ENCODE results near the gene NELFA. TPM values are rescaled to one million over a fixed set of nuclear protein-coding genes. Genes with fewer than 3 reads are reported as not detected.

The NELFA gene
- total RNA-seq, 1 experiment from 2014 or later = 55.0 TPM

DNA sequence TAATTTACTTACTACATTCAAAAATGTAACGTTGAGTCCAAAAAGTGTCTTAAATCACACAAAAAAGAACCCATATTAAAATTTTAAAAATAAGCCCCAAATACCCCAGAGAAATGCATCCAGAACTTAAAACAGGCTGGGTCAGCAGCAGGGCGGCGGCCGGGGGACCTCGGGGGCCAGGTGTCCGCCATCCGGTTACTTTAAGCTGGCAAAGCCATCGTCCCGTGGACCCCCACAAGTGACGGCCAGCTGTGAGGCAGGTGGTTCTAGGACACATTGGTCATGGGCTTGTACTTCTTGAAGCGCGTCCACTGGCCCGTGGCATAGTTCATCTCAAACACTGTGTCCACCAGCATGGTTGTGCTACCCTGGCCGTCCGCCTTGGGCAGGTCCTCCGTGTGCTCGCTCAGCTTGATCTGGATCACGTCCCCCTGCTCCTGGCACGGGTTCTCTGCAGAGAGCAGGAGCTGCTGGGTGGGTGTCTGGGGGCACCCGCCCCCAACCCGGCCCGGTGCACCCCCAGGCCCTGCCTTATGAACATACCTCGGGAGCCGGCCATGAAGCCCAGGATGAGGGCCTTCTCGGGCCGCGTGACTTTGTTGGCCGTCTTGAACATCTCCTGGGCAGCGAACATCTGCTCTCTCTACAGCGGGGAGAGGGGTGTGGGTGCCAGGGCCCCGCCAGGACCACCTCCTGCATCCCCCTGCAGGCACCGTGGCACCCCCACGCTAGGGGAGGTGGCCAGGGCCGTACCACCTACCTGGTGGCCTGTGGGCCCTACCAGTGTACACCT, 25.5 kb downstream of the NELFA start:
- no peak overlapping the region for H4K91ac ChIP-seq (ENCODE audit: insufficient read length, low read depth, low read length)
- H3K23me2 ChIP-seq (ENCODE audit: insufficient read length, low read depth, low read length, poor library complexity, severe bottlenecking) = no peaks in the 10 kb centered on the region
- no peak overlapping the region for H2AFZ ChIP-seq (ENCODE audit: low read length)
- H4K20me1 ChIP-seq (ENCODE audit: control insufficient read depth, insufficient read depth, insufficient read length) = no peaks in the 10 kb centered on the region
- no peak overlapping the region for H2BK12ac ChIP-seq (ENCODE audit: insufficient read length, low read depth, low read length)
- no peak overlapping the region for H4K8ac ChIP-seq (replicated peaks; ENCODE audit: insufficient read length, low read depth, low read length)
- no peaks in the 10 kb centered on the region for H3K27me3 Mint-ChIP-seq (ENCODE audit: low read depth)
- no peak overlapping the region for H3K4me3 Mint-ChIP-seq
- no peaks in the 10 kb centered on the region for H3K9me3 ChIP-seq (ENCODE audit: control insufficient read depth, low read depth, low read length)
- no peaks in the 10 kb centered on the region for H3K79me2 ChIP-seq (ENCODE audit: insufficient read depth, low read length)
- H3K27ac ChIP-seq (ENCODE audit: insufficient read length, low read depth, low read length) = no peak overlapping the region
- peaks cover 5 to 62% (median 52%) of the 10 kb centered on the region in 3 experiments; a peak in 6 of 7 replicates for H3K36me3 Mint-ChIP-seq (ENCODE audit: insufficient read depth in 1 of 3, low read depth in 3 of 3)
- no peak overlapping the region for H2BK5ac ChIP-seq (ENCODE audit: insufficient read length, low read length)
- WGBS (ENCODE audit: extremely low coverage, insufficient read length, low lambda C conversion rate) = no CpG with 5 or more reads among the region's 34 CpGs
- H3K56ac ChIP-seq (ENCODE audit: insufficient read length, low read depth, low read length) = no peak overlapping the region
- no peak overlapping the region for H3T11ph ChIP-seq (ENCODE audit: low read length)
- no peaks in the 10 kb centered on the region for H3K79me1 ChIP-seq (ENCODE audit: insufficient read depth, low read depth, low read length, poor library complexity, severe bottlenecking)
- no peak overlapping the region for H2BK15ac ChIP-seq (ENCODE audit: low read depth, low read length)
- no peak overlapping the region for H3K27ac Mint-ChIP-seq
- H2BK120ac ChIP-seq (ENCODE audit: low read depth, low read length, poor library complexity, severe bottlenecking) = no peak overlapping the region
- H2BK20ac ChIP-seq (ENCODE audit: low read depth, low read length, poor library complexity, severe bottlenecking) = no peak overlapping the region
- H3K18ac ChIP-seq (ENCODE audit: insufficient read length, low read depth, low read length) = no peak overlapping the region
- no peak overlapping the region for H3K9ac ChIP-seq (ENCODE audit: extremely low read depth, insufficient read length, low read length)
- no peak overlapping the region for H3K23ac ChIP-seq (ENCODE audit: insufficient read length, low read depth, low read length)
- H4K5ac ChIP-seq (ENCODE audit: insufficient read length, low read depth, low read length) = no peak overlapping the region
- H3K14ac ChIP-seq (ENCODE audit: insufficient read depth, low read length) = no peak overlapping the region
- no peak overlapping the region for H3K4me2 ChIP-seq (ENCODE audit: insufficient read depth, insufficient read length, low read length)
- H2AK5ac ChIP-seq (ENCODE audit: insufficient read length, low read length) = no peak overlapping the region
- H3K4me1 Mint-ChIP-seq = peaks cover 0 to 9% of the 10 kb centered on the region in 2 experiments; a peak in 2 of 4 replicates
- no peaks in the 10 kb centered on the region for H3K9me3 Mint-ChIP-seq
- no peak for DNase-seq
- H3K4me1 ChIP-seq (ENCODE audit: insufficient read depth, low read length) = no peaks in the 10 kb centered on the region
- no peaks in the 10 kb centered on the region for H3K27me3 ChIP-seq (ENCODE audit: insufficient read depth, low read length)
- H3K4ac ChIP-seq (ENCODE audit: low read depth, low read length) = no peak overlapping the region
- TF ChIP-seq, protein P1, sequence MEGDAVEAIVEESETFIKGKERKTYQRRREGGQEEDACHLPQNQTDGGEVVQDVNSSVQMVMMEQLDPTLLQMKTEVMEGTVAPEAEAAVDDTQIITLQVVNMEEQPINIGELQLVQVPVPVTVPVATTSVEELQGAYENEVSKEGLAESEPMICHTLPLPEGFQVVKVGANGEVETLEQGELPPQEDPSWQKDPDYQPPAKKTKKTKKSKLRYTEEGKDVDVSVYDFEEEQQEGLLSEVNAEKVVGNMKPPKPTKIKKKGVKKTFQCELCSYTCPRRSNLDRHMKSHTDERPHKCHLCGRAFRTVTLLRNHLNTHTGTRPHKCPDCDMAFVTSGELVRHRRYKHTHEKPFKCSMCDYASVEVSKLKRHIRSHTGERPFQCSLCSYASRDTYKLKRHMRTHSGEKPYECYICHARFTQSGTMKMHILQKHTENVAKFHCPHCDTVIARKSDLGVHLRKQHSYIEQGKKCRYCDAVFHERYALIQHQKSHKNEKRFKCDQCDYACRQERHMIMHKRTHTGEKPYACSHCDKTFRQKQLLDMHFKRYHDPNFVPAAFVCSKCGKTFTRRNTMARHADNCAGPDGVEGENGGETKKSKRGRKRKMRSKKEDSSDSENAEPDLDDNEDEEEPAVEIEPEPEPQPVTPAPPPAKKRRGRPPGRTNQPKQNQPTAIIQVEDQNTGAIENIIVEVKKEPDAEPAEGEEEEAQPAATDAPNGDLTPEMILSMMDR (conservative IDR thresholded peaks at IDR 0.05) = no peak

Measured in H9 (cell line).